Ramos (cell line): ENCODE measurements around the gene PSG6.
"Not testable (repeated sequence)": the region's sequence is repeated elsewhere in the genome, so short reads cannot be mapped to it uniquely, and the experiment has no call there.

Experiments used
- in situ Hi-C: fragments of 300-500 bp; cut with MboI; formaldehyde crosslinking; loops from one replicate; pipeline ENCODE4 v1.14.3; 2022; ENCODE audit warnings: low sequenced_read_pairs; ENCODE audit not compliant: unreplicated experiment

Gene PSG6

DNA sequence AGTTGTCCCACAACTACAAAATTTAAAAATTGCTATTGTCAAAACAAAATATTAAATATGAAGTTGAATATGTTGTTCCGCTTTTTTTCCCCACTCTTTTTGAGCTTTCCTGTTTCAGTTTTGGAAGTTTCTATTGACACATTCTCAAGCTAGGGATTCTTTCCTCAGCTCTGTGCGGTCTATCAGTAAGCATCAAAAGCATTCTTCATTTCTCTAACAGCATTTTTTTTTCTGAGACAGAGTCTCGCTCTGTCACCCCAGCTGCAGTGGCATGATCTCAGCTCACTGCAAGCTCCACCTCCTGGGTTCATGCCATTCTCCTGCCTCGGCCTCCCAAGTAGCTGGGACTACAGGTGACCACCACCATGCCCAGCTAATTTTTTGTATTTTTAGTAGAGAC lies 4.8 kb downstream of the PSG6 start:
- in situ Hi-C loops: not testable (repeated sequence)

DNA sequence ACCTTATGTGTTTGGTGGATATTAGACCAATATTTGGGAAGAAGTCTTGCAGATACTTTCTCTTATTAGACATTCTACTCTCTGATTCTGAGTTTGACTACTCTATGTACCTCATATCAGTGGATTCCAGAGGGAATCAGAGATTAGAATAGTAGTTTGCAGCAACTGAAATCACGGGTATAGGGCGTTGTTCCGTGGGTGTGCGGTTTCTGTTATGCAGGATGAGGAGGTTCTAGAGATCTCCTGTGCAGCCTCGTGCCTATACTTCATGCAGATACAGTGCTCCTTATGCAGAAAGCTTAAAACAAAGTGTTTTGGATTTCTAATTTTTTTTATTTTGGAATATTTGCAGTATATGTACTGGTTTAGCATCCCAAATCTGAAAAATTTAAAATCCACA lies 6.0 kb downstream of the PSG6 start:
- in situ Hi-C loops: not testable (repeated sequence)

DNA sequence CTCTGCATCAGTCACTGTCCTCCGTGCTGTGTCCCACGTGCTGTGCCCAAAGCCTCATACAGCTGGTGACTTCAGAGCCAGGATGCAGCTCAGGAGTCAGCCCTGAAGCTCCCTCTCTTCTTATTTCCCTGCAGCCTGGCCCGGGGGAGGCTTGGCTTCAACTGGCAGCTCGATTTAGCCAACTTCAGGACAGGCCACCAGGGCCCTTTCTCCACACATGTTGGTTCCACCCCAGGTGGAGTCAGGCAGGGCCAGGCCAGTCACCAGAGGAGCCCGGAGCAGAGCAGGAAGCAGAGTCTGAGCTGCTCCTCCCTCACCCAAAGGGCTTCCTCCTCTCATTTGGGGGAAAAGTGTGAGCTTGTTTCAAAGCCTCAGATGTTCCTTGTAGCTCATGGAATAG lies 11.5 kb downstream of the PSG6 start:
- in situ Hi-C loops: not testable (repeated sequence)

DNA sequence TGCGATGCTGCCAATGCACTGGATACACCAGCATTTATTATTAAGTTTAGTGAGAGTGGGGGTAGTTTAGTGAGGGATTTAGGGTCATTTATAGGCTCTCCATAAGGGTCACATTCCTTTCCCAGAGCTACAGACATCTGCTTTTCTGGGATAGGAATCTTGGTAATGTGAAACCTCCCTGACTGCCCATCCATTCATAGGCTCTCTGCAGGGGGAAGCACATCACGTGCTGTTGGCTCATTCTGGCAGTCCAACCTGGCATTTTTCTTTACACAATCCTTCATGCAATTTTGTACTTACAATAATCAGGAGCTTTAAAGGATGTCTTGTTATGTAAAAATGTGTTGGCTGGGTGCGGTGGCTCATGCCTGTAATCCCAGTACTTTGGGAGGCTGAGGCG lies 17.1 kb downstream of the PSG6 start:
- in situ Hi-C loops: not testable (repeated sequence)

DNA sequence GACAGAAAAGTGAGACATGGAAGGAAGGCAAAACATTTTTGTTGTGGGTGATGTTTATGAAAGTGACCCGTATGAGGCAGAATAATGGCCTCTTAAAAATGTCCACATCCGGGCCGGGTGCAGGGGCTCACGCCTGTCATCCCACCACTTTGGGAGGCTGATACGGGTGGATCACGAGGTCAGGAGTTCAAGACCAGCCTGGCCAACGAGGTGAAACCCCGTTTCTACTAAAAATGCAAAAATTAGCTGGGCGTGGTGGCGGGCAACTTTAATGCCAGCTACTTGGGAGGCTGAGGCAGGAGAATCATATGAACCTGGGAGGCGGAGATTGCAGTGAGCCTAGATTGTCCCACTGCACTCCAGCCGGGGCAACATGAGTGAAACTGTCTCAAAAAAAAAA lies 18.0 kb downstream of the PSG6 start:
- in situ Hi-C loops: not testable (repeated sequence)

DNA sequence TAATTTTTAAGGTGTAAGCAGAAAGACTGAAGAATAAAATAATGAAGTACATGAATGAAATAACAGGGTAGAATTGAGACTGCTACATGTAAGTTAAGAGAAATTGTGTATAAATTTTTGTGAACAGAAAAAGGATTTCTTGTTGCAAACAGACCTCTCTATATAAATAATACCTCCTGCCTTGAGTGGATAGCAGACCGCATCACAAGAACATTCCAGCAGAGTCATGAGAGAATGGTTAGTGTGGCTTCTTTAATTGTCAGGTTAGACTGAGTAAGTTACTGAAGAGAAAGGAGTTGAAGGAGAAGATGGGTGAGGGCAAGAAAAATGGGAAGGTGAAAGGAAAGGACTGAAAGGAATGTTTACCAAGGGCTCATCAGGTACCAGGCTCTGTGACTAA lies 18.6 kb downstream of the PSG6 start:
- in situ Hi-C loops: not testable (repeated sequence)

DNA sequence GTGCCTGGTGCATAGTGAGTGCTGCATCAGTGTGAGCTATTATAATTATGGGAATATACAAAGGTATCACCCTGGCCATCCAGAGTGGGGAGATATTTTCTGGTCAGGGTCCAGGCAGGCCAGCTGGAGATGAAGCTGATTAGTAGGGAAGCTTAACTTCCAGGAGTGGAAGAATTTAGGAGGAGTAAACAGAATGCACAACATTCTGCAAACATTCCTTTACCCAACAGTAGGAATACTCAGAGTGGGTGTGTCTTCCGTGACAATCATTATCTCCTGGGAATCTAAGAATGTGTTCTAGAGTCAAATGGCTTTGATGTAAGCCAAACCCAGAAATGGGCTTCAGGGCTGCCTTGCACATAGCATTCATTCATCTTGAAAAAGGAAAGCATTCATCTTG lies 19.0 kb downstream of the PSG6 start:
- in situ Hi-C loops: not testable (repeated sequence)

DNA sequence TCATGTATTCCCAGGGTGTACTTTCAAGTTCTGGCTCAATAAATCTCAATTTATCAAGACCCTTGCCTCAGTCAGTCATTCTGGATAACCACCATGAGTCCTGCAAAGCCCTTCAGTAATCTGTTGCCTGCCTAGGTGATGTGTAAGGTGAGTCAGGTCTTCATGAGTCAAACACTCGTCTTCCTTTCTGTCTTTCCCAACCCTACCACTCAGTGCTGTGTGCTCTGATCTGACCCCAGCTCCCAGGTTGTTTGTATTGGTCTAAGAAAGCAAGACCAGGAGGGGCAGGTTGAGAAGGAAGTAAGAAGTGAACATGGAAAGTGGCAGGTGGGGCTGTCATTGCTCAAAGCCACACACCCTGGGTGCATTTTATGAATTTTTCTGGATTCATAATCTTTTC lies 20.0 kb downstream of the PSG6 start:
- in situ Hi-C loops: not testable (repeated sequence)

DNA sequence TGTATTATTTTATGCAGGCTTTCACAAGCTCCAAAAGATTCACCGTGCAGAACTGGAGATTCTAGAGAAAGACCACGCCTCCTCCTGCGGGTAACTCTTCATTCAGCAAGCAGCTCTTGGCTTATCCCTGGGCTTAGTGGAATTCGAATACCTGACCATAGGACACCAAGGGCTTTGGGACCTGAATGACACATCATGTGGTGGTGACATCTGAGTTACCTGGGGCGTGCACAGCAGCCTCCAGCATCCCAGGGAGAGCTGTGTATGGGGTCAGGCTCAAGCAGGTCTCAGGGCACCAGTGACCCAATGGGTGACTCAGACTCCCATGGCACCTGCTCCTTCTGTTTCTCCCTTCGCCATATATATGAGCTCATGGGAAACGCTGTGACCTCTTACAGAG lies 27.2 kb downstream of the PSG6 start:
- in situ Hi-C loops: not testable (repeated sequence)

DNA sequence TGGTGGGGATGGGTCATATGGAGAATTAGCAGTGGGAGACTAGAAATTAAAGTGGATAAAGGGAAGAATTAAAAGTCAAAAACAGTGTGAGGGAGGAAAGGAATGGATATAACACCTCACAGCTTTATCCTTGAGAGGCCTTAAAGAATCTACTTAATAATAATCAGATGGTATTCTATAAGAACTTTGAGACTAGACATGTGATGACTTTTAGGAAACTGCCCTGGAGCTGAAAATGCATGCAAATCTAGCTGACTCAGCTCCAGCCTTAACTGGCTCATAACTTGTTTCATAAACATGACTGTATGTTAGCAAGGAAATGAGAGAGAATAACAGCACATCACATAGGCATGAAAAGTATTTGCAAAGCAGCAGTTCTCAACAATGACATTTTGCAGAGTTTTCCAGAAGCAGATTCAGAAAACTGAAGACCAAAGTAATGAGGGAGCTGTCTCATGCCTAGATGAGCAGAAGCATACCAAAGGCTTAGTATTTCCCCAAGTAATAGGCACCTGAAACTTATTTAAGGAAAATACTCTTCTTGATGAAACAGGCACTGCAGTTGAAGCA lies 29.7 kb downstream of the PSG6 start:
- in situ Hi-C loops: not testable (repeated sequence)

DNA sequence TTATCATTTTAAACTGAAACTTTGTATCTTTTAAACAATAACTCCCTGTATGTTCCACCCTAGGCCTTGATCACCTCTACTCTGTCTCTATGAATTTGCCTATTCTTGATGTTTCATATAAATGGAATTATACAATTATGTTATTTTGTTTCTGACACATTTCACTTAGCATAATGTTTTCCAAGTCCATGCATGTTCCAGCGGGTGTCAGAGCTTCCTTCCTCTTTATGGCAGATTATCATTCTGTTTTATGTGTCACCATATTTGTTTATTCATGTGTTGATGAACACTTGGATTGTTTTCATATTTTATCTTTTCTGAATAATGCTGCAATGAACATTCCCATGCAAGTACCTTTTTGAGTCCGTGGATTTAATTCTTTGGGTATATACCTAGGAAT lies 35.0 kb downstream of the PSG6 start:
- in situ Hi-C loops: not testable (repeated sequence)

DNA sequence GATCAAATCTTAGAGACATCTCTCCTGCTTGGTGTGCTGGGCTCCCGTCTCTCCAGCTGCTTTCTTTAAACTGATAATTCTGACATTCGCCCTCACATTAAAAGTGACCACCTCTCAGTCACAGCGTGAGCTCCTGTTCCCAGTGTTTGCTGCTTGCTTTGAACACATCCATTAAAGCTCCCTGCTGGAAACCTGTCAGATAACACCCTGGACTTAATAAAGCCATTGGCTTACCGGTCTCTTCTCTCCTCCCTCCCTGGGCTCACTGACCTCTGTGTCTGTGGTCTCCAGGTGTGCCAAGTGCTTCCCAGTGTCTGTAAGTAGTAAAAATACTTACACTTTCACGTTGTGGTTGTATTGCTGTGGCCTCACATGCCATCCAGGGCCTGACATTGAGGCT lies 35.7 kb downstream of the PSG6 start:
- in situ Hi-C loops: not testable (repeated sequence)

DNA sequence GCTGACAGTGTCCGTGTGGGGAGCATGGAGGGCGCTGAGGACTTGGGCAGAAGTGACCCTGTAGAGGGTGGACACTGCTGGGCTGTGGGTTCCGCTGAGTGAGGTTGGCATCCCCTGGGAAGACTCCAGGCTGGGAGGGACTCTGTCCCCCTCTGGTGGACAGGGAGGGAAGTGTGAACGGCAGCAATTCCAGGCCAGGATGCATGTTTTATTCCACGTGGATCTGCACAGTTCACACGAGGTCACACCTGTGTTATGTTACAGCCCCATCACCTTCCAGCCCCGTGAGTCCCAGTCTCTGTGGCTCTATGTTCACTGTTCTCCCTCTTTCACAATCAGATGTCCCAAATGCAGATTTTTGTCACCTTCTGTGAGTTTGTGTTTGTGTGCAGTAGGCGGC lies 36.4 kb downstream of the PSG6 start:
- in situ Hi-C loops: not testable (repeated sequence)

DNA sequence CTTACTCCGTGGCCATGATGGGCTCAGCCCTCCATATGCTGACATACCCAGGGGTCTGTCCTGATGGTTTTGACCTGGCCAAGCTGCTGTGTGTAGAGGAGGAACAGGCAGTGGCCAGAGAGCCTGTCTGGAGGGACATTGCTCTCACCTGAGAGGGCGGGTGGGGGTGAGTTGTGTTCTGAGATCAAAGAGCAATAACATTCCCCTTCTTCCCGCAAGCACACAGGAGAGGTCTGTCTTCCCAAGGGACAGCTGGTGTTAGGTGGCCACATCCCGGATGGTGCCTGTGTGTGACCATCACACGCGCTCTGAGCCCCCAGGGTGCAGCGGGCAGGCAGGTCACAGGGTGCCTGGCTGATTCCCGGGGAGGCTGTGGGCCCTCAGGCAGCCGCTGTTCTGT lies 37.1 kb downstream of the PSG6 start:
- in situ Hi-C loops: not testable (repeated sequence)

DNA sequence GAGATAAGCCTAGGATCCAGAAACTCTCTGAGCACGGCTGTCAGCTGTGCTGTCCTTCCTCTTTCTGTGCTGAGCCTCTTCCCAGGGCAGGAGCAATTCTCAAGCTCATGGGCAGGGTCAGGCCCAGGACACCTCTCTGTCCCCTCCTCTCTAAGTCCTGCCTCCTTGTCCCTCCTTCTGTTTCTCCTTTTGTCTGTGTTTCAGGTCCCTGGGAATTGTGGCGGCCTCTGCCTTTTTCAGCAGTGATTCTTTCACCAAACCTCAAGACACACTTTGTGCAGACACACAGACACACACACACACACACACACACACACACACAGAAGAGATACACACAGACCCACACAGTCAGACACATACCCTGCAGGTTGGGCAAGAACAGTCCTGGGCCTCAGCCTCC lies 38.1 kb downstream of the PSG6 start, which contains the start of gene PSG1:
Gene PSG1, minus strand, starts transcription at position 101 of the 400 bp plus-strand sequence. CDS start 132 bp downstream, outside the sequence.
- in situ Hi-C loops: no loop called here

DNA sequence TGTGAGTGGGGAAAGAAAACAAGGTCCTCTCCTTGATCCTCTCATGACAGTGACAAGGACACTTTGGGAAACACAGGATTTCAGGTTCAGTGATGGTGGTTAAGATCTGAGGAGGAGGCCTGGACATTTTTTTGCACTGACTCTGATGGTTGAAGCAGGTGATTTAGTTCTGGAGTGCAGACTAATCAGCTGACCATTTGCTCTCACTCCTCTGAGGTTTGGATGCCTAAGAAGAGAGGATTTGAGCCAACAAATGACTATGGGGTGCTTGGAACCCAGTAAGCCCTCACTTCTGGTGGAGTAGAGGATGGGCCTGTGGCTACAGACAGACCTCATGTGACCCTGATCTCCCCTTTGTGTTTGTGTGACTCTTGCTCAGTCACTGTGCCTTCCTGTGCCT lies 41.1 kb downstream of the PSG6 start:
- in situ Hi-C loops: not testable (repeated sequence)

DNA sequence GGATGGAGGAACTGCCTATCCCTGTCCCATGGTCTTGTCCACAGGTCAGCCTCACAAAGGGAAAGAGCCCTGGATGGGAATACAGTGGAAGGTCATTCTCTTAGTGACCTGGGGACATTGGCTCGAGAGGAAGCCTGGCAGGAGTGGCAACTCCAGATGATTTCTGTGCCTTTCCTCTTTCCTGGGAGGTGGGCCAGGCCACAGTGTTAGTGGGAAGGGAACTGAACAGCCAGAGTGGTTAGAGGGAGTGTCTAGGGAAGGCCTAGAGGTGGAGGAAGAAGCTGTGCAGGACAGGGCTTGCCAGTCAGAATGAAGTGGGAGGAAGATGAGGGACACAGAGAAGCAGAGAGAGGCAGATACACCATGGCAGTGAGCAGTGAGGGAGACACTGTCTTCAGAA lies 41.8 kb downstream of the PSG6 start:
- in situ Hi-C loops: not testable (repeated sequence)

DNA sequence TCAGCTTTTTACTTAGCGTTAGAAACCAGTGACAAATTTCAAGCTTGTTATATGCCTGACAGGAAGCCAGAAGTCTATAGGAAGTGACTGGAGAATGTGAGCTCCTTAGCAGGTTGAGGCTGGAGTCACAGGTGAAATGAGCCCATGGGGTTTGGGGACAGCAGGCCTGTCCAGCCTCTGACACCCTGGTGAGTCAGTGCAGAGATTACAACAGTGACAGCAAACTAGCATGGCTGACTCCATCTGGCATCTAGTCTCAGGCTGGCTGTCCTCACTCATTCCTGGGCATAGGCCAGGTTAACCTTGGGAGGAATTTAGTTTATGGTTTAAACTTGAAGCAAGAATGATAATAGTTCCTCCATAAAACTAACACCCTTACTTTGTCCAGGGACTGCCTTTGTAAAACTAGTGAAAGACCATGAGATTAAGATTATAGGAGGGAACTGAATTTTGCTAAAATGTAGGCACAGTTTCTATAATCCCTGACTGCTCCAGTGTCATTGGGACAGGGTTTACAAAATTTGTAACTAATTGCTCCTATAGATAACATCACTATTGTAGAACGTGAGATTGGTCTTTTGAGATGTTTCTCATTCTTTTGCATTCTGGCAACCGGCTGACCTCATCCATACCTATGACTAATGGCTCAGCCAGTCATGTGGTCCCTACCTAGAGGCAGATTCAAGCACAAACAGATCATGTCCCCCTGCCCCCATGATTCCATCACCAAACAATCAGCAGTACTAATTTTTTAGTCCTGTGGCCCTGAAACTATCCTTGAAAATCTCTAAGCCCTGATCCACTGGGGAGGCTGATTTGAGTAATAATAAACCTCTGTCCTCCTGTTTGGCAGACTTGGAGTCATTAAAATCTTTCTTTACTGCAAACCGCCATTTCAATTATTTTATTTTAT lies 42.5 kb downstream of the PSG6 start:
- in situ Hi-C loops: not testable (repeated sequence)

DNA sequence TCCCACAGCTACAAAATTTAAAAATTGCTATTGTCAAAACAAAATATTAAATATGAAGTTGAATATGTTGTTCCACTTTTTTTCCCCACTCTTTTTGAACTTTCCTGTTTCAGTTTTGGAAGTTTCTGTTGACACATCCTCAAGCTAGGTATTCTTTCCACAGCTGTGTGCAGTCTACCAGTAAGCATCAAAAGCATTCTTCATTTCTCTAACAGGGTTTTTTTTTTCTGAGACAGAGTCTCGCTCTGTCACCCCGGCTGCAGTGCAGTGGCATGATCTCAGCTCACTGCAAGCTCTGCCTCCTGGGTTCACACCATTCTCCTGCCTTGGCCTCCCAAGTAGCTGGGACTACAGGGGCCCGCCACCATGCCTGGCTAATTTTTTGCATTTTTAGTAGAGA lies 43.6 kb downstream of the PSG6 start:
- in situ Hi-C loops: not testable (repeated sequence)

DNA sequence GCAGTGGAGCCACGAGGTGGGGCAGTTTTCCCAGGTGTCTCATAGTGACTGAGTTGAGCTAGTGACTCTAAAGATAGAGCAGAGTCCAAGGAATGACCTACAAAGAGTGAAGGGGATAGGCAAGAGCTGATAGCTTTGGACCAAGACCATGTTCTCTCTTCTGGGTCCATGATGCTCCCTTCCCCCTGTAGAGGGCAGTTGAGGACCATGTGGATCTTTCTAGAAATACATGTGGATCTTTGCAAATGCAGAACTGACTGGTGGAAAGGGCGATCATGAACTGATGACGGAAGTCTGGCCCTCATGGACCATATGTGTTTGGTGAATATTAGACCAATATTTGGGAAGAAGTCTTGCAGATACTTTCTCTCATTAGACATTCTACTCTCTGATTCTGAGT lies 45.1 kb downstream of the PSG6 start:
- in situ Hi-C loops: no loop called here

DNA sequence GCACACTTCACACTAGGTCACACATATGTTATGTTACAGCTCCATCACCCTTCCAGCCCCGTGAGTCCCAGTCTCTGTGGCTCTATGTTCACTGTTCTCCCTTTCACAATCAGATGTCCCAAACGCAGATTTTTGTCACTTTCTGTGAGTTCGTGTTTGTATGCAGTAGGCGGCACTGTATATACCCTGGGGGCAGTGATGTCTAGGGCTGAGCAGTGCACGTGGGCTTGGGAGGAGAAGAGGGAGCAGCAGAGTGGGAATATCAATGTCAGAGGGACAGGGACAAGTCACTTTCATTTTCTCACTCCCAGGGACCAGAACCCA lies 60.2 kb downstream of the PSG6 start:
- in situ Hi-C loops: no loop called here
